ENCODE results near the gene STARD9. TPM values are rescaled to one million over a fixed set of nuclear protein-coding genes. Genes with fewer than 3 reads are reported as not detected.

Gene STARD9
- total RNA-seq, 4 donors from 2014 or later: 1.6 to 3.5 (median 2.0) TPM

DNA sequence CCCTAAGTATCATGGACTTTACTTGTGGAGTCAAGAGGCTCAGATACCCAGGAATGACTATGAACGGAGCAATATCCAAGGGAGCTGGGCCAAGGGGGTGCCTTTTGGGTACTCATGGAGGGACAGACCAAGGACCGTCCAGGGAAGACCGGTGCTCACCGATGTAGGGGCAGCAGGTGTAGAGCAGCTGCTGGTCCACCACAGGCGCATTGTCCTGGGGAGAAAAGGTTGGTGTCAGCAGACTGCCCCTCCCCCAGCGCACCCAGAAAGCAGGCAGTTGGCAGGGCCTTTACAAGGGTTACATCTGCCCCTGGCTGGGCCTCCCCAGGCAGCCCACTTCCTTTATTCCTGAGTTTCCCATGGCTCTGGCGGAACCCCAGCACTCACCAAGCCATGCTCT is 154.0 kb downstream of the STARD9 start:
- Histone ChIP-seq H3K4me1 (no peaks in the 10 kb centered on the region), H3K36me3 (peaks cover 0 to 99% of the 10 kb centered on the region in 2 donors), H3K27me3 (no peaks in the 10 kb centered on the region), H3K4me3 (no peak overlapping the region), H3K27ac (no peak overlapping the region), H3K9me3 (no peaks in the 10 kb centered on the region)
- no peak for DNase-seq
- intact Hi-C loops (cut with DNase I; ENCODE audit: low total_unique reads): no loop called here
- TF ChIP-seq, protein P1, sequence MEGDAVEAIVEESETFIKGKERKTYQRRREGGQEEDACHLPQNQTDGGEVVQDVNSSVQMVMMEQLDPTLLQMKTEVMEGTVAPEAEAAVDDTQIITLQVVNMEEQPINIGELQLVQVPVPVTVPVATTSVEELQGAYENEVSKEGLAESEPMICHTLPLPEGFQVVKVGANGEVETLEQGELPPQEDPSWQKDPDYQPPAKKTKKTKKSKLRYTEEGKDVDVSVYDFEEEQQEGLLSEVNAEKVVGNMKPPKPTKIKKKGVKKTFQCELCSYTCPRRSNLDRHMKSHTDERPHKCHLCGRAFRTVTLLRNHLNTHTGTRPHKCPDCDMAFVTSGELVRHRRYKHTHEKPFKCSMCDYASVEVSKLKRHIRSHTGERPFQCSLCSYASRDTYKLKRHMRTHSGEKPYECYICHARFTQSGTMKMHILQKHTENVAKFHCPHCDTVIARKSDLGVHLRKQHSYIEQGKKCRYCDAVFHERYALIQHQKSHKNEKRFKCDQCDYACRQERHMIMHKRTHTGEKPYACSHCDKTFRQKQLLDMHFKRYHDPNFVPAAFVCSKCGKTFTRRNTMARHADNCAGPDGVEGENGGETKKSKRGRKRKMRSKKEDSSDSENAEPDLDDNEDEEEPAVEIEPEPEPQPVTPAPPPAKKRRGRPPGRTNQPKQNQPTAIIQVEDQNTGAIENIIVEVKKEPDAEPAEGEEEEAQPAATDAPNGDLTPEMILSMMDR (IDR thresholded peaks at IDR 0.05 in 4 of 5, conservative IDR thresholded peaks at IDR 0.05 in 1 of 5): no peak
- TF ChIP-seq POLR2A (IDR thresholded peaks at IDR 0.05): no peak
- in situ Hi-C loops (cut with MboI; ENCODE audit: low sequenced_read_pairs in 4 of 4): no loop called here
- no peak for ATAC-seq

DNA sequence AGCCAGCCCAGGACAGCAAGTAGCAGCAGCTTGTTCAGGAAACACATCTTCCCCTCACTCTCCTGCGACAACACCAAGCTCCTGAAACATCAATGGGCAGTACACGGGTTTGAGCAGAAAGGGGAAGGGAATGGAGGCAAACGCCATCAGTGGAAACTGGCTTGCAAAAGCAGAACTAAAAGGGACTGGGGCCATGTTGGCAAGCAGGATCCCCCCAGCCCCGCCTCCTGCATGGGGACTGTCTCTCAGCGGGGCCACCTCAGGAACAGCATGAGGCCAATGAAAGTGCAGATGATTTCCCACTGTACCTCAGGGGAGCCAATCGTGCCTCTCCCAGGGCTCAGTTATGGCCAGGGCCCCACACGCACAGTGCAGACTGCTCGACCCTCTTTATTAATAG is 154.7 kb downstream of the STARD9 start:
- intact Hi-C loops (cut with DNase I; ENCODE audit: low total_unique reads): no loop called here
- Histone ChIP-seq H3K4me1 (peaks cover 0 to 3% of the 10 kb centered on the region in 2 donors), H3K27me3 (no peaks in the 10 kb centered on the region), H3K36me3 (peaks cover 0 to 99% of the 10 kb centered on the region in 2 donors), H3K27ac (no peak overlapping the region), H3K4me3 (no peak overlapping the region), H3K9me3 (no peaks in the 10 kb centered on the region)
- DNase-seq: no peak
- in situ Hi-C loops (cut with MboI; ENCODE audit: low sequenced_read_pairs in 4 of 4): no loop called here
- TF ChIP-seq, protein P1 (IDR thresholded peaks at IDR 0.05 in 4 of 5, conservative IDR thresholded peaks at IDR 0.05 in 1 of 5): no peak
- no peak for TF ChIP-seq POLR2A (IDR thresholded peaks at IDR 0.05)
- no peak for ATAC-seq

DNA sequence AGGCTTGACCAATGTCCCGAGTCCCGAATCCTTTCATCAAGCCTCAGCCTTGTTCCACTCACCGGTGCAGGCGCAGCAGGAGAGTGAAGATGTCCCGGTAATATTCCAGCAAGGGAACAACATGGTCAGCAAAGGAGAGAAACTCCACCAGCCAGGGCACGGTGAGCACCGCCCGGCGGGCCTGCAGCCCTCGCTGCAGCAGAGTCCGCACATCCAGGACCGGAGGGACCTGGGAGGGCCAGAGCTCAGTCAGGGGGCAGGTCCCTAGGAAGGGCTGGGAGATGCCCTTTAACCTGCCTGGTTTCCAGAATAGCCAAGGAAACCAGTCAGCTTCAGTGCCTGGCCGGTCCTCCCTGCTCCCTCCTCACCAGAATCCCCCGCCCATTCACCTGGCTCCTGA is 155.1 kb downstream of the STARD9 start:
- in situ Hi-C loops (cut with MboI; ENCODE audit: low sequenced_read_pairs in 4 of 4): no loop called here

DNA sequence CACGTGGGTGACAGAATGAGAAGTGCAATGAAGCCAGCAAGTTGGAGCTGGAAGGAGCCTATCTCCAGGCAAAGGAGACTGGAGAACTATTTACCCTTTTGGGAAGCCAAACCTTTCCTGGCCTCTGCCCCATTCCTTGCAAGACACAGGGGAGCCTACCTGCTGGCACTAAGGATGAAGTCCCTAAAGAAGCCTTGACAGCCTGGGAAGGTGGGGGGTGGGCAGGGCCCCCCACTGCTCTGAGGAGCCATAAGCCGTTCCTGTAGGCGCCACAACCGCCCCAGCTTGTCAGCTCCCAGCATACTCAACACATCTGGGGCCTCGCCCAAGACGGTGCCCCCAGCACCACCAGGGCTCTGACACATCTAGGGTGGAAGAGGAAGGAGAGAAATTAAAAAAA is 156.1 kb downstream of the STARD9 start:
- no peak overlapping the region for H3K4me3 ChIP-seq
- H3K4me1 ChIP-seq: peaks cover 5 to 11% of the 10 kb centered on the region in 2 donors
- H3K9me3 ChIP-seq: no peaks in the 10 kb centered on the region
- in situ Hi-C loops (cut with MboI; ENCODE audit: low sequenced_read_pairs in 4 of 4): no loop called here
- TF ChIP-seq POLR2A (IDR thresholded peaks at IDR 0.05): no peak
- TF ChIP-seq, protein P1 (IDR thresholded peaks at IDR 0.05 in 4 of 5, conservative IDR thresholded peaks at IDR 0.05 in 1 of 5): no peak
- peaks cover 0 to 88% of the 10 kb centered on the region in 2 donors for H3K36me3 ChIP-seq
- no peak overlapping the region for H3K27ac ChIP-seq
- no peak for DNase-seq
- intact Hi-C loops (cut with DNase I; ENCODE audit: low total_unique reads): no loop called here
- ATAC-seq: no peak
- H3K27me3 ChIP-seq: no peaks in the 10 kb centered on the region

More for the DNA sequence above, 155.1 kb downstream of the STARD9 start:
- Histone ChIP-seq H3K4me3 (no peak overlapping the region), H3K9me3 (no peaks in the 10 kb centered on the region), H3K27me3 (no peaks in the 10 kb centered on the region), H3K27ac (no peak overlapping the region), H3K4me1 (peaks cover 0 to 5% of the 10 kb centered on the region in 2 donors), H3K36me3 (peaks cover 0 to 97% of the 10 kb centered on the region in 2 donors)
- ATAC-seq (no peak), DNase-seq (no peak)
- intact Hi-C loops (cut with DNase I; ENCODE audit: low total_unique reads): no loop called here
- TF ChIP-seq, protein P1 (IDR thresholded peaks at IDR 0.05 in 4 of 5, conservative IDR thresholded peaks at IDR 0.05 in 1 of 5): no peak
- no peak for TF ChIP-seq POLR2A (IDR thresholded peaks at IDR 0.05)

All from gastrocnemius medialis (tissue), 4 donors.